ENCODE data around the gene METRNL. TPM values are rescaled to one million over a fixed set of nuclear protein-coding genes. Genes with fewer than 3 reads are reported as not detected.

METRNL gene
- total RNA-seq, 1 donor from 2014 or later, result 76.2 TPM

- no peak for TF ChIP-seq CTCF (conservative IDR thresholded peaks at IDR 0.05)
- DNase-seq (ENCODE audit: extremely low spot score, unreplicated experiment), result no peak
- Mint-ChIP-seq H3K4me1 (ENCODE audit: unreplicated experiment) (peaks cover 24% of the 10 kb centered on the region), H3K4me3 (no peak overlapping the region), H3K27ac (no peak overlapping the region), H3K36me3 (no peaks in the 10 kb centered on the region), H3K27me3 (no peaks in the 10 kb centered on the region), H3K9me3 (no peaks in the 10 kb centered on the region)
These were observed 10.5 kb upstream of the METRNL start for GRCh38 chr17:83068641-83069570.

GRCh38 chr17:83069571-83069906 lies 9.9 kb upstream of the METRNL start:
- Mint-ChIP-seq H3K4me3 (no peak overlapping the region), H3K9me3 (no peaks in the 10 kb centered on the region), H3K27ac (no peak overlapping the region), H3K4me1 (ENCODE audit: unreplicated experiment) (peaks cover 24% of the 10 kb centered on the region), H3K36me3 (no peaks in the 10 kb centered on the region), H3K27me3 (no peaks in the 10 kb centered on the region)
- TF ChIP-seq CTCF (conservative IDR thresholded peaks at IDR 0.05), result no peak
- no peak for DNase-seq (ENCODE audit: extremely low spot score, unreplicated experiment)

GRCh38 chr17:83069931-83070742 lies 9.3 kb upstream of the METRNL start:
- Mint-ChIP-seq H3K27ac (no peak overlapping the region), H3K27me3 (no peaks in the 10 kb centered on the region), H3K4me1 (ENCODE audit: unreplicated experiment) (peaks cover 24% of the 10 kb centered on the region), H3K4me3 (no peak overlapping the region), H3K9me3 (no peaks in the 10 kb centered on the region), H3K36me3 (no peaks in the 10 kb centered on the region)
- DNase-seq (ENCODE audit: extremely low spot score, unreplicated experiment), result no peak
- TF ChIP-seq CTCF (conservative IDR thresholded peaks at IDR 0.05), result no peak

DNA sequence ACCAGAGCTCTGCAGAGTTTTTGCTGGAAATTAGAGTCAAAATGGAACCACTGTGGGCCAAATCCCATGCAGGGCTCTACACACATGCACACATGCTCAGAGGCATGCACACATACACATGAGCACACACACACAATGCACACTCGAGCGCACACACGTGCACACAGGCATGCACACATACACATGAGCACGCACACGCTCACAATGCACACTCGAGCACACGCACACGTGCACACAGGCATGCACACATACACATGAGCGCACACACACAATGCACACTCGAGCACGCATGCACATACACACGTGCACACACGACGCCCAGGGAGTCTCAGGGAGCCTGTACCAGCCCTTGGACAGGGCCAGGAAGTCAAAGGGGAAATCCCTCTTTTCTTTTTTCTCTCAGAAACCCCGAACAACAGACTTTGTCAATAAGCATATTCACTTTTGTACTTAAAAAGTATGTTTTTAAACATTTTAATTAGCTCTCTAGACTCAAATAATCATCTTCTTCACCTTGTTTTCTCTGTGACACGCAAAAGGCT lies 8.5 kb upstream of the METRNL start:
- Mint-ChIP-seq H3K4me3 (no peak overlapping the region), H3K27me3 (peaks cover 4% of the 10 kb centered on the region), H3K27ac (no peak overlapping the region)

More for the DNA sequence above, 8.5 kb upstream of the METRNL start:
- no peaks in the 10 kb centered on the region for H3K36me3 Mint-ChIP-seq
- DNase-seq (ENCODE audit: extremely low spot score, unreplicated experiment), result no peak
- no peak for TF ChIP-seq CTCF (conservative IDR thresholded peaks at IDR 0.05)
- H3K4me1 Mint-ChIP-seq (ENCODE audit: unreplicated experiment), result peaks cover 20% of the 10 kb centered on the region
- H3K9me3 Mint-ChIP-seq, result no peaks in the 10 kb centered on the region
